Osteocyte (in vitro differentiated cells): ENCODE data around the gene CD207. TPM values are rescaled to one million over a fixed set of nuclear protein-coding genes. Genes with fewer than 3 reads are reported as not detected.

Experiments
- DNase-seq: peaks from one replicate; pipeline ENCODE4 v3.0.0; 2021; ENCODE audit warnings: mixed read lengths; ENCODE audit not compliant: unreplicated experiment; ENCODE audit errors: extremely low spot score
- H3K27ac Mint-ChIP-seq: one replicate; pipeline ENCODE4 v1.8.0; 2021; ENCODE audit warnings: mild to moderate bottlenecking, mixed read lengths; ENCODE audit not compliant: unreplicated experiment
- H3K27me3 Mint-ChIP-seq: one replicate; pipeline ENCODE4 v1.8.0; 2021; ENCODE audit warnings: mixed read lengths; ENCODE audit not compliant: unreplicated experiment
- H3K36me3 Mint-ChIP-seq: one replicate; pipeline ENCODE4 v1.8.0; 2021; ENCODE audit warnings: mixed read lengths; ENCODE audit not compliant: unreplicated experiment
- H3K4me1 Mint-ChIP-seq: one replicate; pipeline ENCODE4 v1.8.0; 2021; ENCODE audit warnings: mixed read lengths; ENCODE audit not compliant: unreplicated experiment
- H3K4me3 Mint-ChIP-seq: one replicate; pipeline ENCODE4 v1.8.0; 2021; ENCODE audit warnings: mild to moderate bottlenecking, moderate library complexity, mixed read lengths; ENCODE audit not compliant: unreplicated experiment
- H3K9me3 Mint-ChIP-seq: one replicate; pipeline ENCODE4 v1.8.0; 2021; ENCODE audit warnings: mixed read lengths; ENCODE audit not compliant: unreplicated experiment
- total RNA-seq: library from RNA; stranded (reverse); gene quantifications from 2 replicates; pipeline ENCODE4 v1.2.1, GENCODE V29; 2021
- TF ChIP-seq, protein P1 (sequence below): fragments of 200-600 bp; sonication (generic); IDR thresholded peaks from 2 replicates; pipeline ENCODE4 v1.5.0; 2021; ENCODE audit warnings: antibody characterized with exemption, mild to moderate bottlenecking, moderate library complexity

CD207 gene
- total RNA-seq, 1 donor from 2014 or later = not detected

DNA sequence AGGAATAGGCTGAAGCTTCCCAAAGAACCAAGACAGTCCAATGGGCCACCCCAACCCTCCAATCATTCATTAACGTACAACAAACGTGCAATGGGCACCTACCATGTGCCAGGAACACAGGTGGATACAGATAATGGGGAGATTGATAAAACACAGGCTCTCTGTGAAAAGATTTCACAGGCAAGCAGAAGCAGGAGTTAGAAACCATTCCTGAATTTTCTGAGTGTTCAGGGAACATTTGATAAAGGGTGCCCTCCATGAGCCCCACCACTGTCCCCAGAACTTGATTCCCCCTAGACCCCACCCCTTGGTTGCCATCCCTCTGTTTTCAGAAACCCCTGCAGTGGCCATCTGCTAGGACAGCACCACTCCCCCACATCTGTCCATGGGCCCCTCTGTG lies 1.5 kb downstream of the CD207 start:
- no peak overlapping the region for H3K4me3 Mint-ChIP-seq
- TF ChIP-seq, protein P1, sequence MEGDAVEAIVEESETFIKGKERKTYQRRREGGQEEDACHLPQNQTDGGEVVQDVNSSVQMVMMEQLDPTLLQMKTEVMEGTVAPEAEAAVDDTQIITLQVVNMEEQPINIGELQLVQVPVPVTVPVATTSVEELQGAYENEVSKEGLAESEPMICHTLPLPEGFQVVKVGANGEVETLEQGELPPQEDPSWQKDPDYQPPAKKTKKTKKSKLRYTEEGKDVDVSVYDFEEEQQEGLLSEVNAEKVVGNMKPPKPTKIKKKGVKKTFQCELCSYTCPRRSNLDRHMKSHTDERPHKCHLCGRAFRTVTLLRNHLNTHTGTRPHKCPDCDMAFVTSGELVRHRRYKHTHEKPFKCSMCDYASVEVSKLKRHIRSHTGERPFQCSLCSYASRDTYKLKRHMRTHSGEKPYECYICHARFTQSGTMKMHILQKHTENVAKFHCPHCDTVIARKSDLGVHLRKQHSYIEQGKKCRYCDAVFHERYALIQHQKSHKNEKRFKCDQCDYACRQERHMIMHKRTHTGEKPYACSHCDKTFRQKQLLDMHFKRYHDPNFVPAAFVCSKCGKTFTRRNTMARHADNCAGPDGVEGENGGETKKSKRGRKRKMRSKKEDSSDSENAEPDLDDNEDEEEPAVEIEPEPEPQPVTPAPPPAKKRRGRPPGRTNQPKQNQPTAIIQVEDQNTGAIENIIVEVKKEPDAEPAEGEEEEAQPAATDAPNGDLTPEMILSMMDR = no peak
- DNase-seq = no peak
- H3K27ac Mint-ChIP-seq = no peak overlapping the region
- peaks cover 11% of the 10 kb centered on the region for H3K27me3 Mint-ChIP-seq
- no peaks in the 10 kb centered on the region for H3K4me1 Mint-ChIP-seq
- no peaks in the 10 kb centered on the region for H3K36me3 Mint-ChIP-seq
- H3K9me3 Mint-ChIP-seq = no peaks in the 10 kb centered on the region

DNA sequence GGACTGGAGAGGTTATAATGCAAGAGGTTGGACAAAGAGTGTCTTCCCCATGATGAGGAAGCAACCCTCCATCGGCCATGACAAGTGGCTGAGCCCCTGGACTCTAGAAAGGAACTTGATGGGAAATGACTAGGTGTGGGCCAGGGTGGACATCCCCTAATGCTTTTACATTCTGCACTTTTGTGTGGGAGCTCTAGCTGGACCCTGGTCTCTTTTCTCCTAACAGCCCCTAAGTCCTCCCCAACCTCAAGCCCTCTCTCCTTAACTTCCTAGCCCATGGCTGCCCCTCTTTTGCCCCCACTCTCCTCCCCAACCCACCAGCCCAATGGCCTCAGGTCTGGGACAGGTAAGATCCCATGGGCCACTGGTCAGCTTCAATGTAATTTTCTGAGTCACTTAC lies 2.4 kb downstream of the CD207 start:
- Mint-ChIP-seq H3K4me3 (no peak overlapping the region), H3K9me3 (no peaks in the 10 kb centered on the region), H3K27me3 (peaks cover 13% of the 10 kb centered on the region), H3K27ac (no peak overlapping the region), H3K4me1 (no peaks in the 10 kb centered on the region), H3K36me3 (no peaks in the 10 kb centered on the region)
- no peak for DNase-seq
- TF ChIP-seq, protein P1 = no peak

DNA sequence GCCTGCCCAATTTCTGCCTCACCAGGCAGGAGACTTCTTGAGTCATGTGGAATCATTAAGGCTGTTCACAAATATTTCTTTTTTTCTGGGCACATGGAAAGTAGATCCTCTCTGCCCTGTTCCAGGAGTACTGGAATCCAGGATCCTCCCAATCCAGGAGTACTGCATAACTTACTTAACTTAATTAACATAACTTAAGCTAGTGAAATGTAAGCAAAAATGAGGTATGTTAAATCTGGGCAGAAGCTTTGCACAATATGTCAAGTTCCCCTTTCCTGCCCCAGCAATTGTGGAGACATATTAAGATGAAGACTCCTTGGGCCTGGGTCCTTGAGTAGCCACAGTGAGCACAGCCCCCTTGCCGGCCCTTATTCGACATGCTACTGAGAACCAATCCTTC lies 3.2 kb downstream of the CD207 start:
- Mint-ChIP-seq H3K9me3 (no peaks in the 10 kb centered on the region), H3K4me1 (no peaks in the 10 kb centered on the region), H3K27me3 (peaks cover 13% of the 10 kb centered on the region), H3K4me3 (no peak overlapping the region), H3K27ac (no peak overlapping the region), H3K36me3 (no peaks in the 10 kb centered on the region)
- TF ChIP-seq, protein P1 = no peak
- DNase-seq = no peak

DNA sequence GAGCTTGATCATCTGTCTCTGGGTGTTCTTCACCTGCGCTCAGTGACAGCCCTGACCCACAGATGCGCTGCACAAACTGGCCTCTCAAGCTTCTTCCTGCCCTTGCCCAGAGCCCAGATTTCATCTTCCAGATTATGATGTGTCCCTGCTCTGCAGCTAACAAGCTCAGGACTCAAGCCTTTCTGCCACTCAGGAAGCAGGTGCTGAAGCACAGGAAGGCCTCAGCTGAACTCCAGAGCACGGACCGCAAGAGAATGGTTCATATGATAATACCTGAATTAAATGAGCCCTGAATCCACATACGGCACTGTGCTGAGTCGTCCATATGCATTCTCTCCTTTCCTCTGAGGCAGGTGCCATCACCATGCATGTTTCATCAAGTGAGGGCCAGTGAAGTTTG lies 3.8 kb downstream of the CD207 start:
- Mint-ChIP-seq H3K27ac (no peak overlapping the region), H3K4me3 (no peak overlapping the region), H3K4me1 (no peaks in the 10 kb centered on the region), H3K36me3 (no peaks in the 10 kb centered on the region), H3K27me3 (peaks cover 18% of the 10 kb centered on the region), H3K9me3 (no peaks in the 10 kb centered on the region)
- DNase-seq = no peak
- TF ChIP-seq, protein P1 = no peak

DNA sequence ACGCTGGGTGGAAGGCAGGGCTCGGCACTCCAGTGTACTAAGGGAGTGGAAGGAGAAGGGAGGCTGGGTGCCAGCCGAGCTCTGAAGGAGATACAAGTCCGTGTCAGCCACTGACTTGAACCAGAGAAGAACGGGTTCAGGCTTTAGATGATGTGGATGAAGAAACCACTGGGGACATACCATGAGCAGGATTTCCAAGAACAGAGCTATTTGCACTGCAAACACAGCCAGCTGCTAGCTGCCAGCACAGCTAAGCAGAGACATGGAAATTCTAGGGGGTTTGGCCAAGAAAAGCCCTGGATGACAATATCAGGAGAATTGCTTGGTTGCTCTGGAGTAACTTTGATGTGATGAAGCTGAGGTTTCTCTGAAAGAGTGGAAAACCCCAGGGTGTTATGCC lies 5.2 kb downstream of the CD207 start:
- Mint-ChIP-seq H3K4me1 (no peaks in the 10 kb centered on the region), H3K27ac (no peak overlapping the region), H3K4me3 (no peak overlapping the region), H3K27me3 (peaks cover 18% of the 10 kb centered on the region), H3K9me3 (no peaks in the 10 kb centered on the region), H3K36me3 (no peaks in the 10 kb centered on the region)
- no peak for DNase-seq
- TF ChIP-seq, protein P1 = no peak
